Panc1 (cell line): Measurements from ENCODE around the gene DUSP12.
"Not testable (repeated sequence)": the region's sequence is repeated elsewhere in the genome, so short reads cannot be mapped to it uniquely, and the experiment has no call there.

Experiments
- CTCF ChIP-seq: fragments of 450-650 bp; IDR thresholded peaks from 2 replicates; pipeline ENCODE4 v1.5.1; 2017; ENCODE audit warnings: mild to moderate bottlenecking
- POLR2AphosphoS5 ChIP-seq: IDR thresholded peaks from 2 replicates; pipeline ENCODE4 v1.6.1; 2012; ENCODE audit warnings: mild to moderate bottlenecking, low read depth, low read length, moderate library complexity
- REST ChIP-seq, 2 experiments: IDR thresholded peaks; 2 replicates each; pipeline ENCODE4 v1.6.1; 2011 to 2012; ENCODE audit warnings: low read depth in 2 of 2, control low read depth in 1 of 2, low read length in 1 of 2, mild to moderate bottlenecking in 1 of 2, moderate library complexity in 1 of 2; ENCODE audit not compliant: insufficient read depth in 1 of 2

GRCh38 chr1:161725258-161725907 lies 24.2 kb upstream of the DUSP12 start:
- not testable (repeated sequence) for TF ChIP-seq CTCF; REST (IDR thresholded peaks at IDR 0.05; ENCODE audit: insufficient read depth in 1 of 2, low read depth in 2 of 2, low read length in 1 of 2); POLR2AphosphoS5
